GM12873 (cell line): ENCODE results near the gene NFATC3.

Source experiments
- TF ChIP-seq, protein P1 (sequence below): IDR thresholded peaks from 2 replicates; pipeline ENCODE4 v1.5.1; 2012; ENCODE audit warnings: low read depth, mild to moderate bottlenecking, moderate library complexity, low read length, control low read depth; ENCODE audit not compliant: insufficient read depth; ENCODE audit errors: missing control alignments

The NFATC3 gene

GRCh38 chr16:68068926-68069325 lies 16.2 kb upstream of the NFATC3 start:
- TF ChIP-seq, protein P1, sequence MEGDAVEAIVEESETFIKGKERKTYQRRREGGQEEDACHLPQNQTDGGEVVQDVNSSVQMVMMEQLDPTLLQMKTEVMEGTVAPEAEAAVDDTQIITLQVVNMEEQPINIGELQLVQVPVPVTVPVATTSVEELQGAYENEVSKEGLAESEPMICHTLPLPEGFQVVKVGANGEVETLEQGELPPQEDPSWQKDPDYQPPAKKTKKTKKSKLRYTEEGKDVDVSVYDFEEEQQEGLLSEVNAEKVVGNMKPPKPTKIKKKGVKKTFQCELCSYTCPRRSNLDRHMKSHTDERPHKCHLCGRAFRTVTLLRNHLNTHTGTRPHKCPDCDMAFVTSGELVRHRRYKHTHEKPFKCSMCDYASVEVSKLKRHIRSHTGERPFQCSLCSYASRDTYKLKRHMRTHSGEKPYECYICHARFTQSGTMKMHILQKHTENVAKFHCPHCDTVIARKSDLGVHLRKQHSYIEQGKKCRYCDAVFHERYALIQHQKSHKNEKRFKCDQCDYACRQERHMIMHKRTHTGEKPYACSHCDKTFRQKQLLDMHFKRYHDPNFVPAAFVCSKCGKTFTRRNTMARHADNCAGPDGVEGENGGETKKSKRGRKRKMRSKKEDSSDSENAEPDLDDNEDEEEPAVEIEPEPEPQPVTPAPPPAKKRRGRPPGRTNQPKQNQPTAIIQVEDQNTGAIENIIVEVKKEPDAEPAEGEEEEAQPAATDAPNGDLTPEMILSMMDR: no peak

DNA sequence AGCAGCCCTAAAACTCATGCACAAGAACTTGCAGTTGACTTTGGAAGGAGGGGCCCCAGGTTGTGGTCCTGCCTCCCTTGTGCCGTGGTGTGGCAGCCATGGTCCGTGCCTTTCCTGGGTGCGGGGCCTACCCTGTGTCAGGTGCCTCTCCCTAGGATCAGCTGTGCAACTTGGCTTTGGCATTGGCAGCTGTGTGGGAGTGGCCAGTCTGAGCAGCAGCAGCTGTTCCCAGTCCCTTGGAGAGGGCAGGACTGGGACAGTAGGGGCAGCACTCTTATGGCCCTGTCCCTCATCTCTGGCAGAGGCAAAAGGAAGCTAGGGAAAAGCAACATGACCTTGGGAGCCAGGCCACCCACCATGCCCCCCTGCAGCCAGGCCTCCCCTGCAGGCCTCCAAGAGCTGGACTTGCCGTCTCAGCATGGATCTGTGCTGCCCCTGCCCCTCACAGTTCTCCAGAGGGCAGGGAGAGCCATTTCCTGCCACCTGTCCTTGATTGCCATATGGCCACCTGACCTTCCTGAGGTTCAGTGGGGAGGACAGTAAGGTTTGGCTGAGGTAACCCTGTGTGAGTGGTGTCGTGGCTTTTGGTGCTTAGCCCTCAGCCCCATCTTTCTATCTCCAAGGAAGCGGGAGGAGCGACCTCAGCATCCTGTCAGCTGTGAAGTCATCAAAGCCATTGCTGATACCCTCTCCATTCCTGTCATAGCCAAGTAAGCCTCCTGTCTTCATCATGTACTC lies 15.5 kb upstream of the NFATC3 start:
- TF ChIP-seq, protein P1: no peak

DNA sequence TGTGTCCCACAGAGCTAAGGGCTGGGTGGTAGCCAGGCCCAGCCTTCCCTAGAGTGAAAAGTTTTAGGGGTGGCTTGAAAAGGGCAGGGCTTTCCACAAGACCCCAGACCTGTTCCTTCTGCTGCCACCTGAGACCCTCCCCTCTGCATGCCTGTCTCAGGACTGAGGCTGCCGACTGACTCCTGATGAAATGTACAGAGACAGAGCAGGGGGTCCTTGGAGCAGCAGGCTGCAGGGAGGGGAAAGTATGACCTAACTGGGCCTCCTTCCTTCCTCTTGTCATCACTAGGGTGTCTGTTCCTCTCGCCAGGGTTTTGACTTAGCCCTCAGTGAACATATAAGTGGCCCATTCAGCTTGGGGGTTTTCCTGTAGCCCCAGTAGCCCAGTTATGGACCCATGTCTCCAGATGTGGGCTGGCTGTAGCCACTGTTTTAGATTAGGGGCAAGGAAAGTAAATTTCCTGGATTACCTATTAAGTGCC lies 14.9 kb upstream of the NFATC3 start:
- TF ChIP-seq, protein P1: no peak

GRCh38 chr16:68070806-68071517 lies 14.2 kb upstream of the NFATC3 start:
- TF ChIP-seq, protein P1: peak; percentile 6

DNA sequence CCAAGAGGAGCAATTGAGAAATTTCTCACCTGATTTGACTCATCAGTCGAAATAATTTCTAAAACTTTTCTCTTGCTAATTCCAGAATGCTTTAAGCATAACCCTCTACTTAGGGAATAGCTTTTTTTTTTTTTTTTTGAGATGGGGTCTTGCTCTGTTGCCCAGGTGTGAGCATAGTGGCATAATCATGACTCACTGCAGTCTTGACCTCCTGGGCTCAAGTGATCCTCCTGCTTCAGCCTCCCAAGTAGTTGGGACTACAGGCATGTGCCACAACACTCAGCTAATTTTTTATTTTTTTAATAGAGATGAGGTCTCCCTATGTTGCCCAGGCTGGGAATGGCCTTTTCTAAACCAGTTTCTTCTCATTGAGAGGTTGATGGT lies 13.7 kb upstream of the NFATC3 start:
- TF ChIP-seq, protein P1: no peak

- TF ChIP-seq, protein P1: no peak
Observed at GRCh38 chr16:68072038-68072695, 13.0 kb upstream of the NFATC3 start.
